HCT116 (cell line): ENCODE results near the gene RAET1E.
"Not testable (repeated sequence)": the region's sequence is repeated elsewhere in the genome, so short reads cannot be mapped to it uniquely, and the experiment has no call there.

Experiments
- EZH2 ChIP-seq: fragments of 200-600 bp; sonication (generic); IDR thresholded peaks from 2 replicates; pipeline ENCODE4 v1.6.1; 2017; ENCODE audit warnings: antibody characterized with exemption, mixed run types
- POLR2A ChIP-seq: IDR thresholded peaks from 2 replicates; pipeline ENCODE4 v1.7.0; 2011; ENCODE audit warnings: borderline replicate concordance; ENCODE audit not compliant: insufficient read depth, insufficient read length; ENCODE audit errors: extremely low read depth
- RAD21 ChIP-seq: IDR thresholded peaks from 2 replicates; pipeline ENCODE4 v1.6.1; 2012; ENCODE audit warnings: low read depth, mild to moderate bottlenecking
- SIN3A ChIP-seq: IDR thresholded peaks from 2 replicates; pipeline ENCODE4 v1.6.1; 2012; ENCODE audit warnings: low read depth
- SP1 ChIP-seq: IDR thresholded peaks from 2 replicates; pipeline ENCODE4 v1.6.1; 2012; ENCODE audit warnings: low read depth
- ZFX ChIP-seq: fragments of 450-650 bp; IDR thresholded peaks from 2 replicates; pipeline ENCODE4 v1.6.1; 2017
- TF ChIP-seq, protein P1 (sequence below), 3 experiments: fragments of 200-600 bp in 1 of 3; sonication (generic) in 1 of 3; IDR thresholded peaks in 2 of 3; conservative IDR thresholded peaks in 1 of 3; 2 replicates each; pipeline ENCODE4 v1.5.1; 2012 to 2017; ENCODE audit warnings: low read depth in 2 of 3, low read length in 2 of 3, antibody characterized with exemption in 1 of 3, borderline replicate concordance in 1 of 3, control low read depth in 1 of 3, mild to moderate bottlenecking in 1 of 3, mixed read lengths in 1 of 3, mixed run types in 1 of 3, moderate library complexity in 1 of 3; ENCODE audit not compliant: insufficient read depth in 1 of 3

DNA sequence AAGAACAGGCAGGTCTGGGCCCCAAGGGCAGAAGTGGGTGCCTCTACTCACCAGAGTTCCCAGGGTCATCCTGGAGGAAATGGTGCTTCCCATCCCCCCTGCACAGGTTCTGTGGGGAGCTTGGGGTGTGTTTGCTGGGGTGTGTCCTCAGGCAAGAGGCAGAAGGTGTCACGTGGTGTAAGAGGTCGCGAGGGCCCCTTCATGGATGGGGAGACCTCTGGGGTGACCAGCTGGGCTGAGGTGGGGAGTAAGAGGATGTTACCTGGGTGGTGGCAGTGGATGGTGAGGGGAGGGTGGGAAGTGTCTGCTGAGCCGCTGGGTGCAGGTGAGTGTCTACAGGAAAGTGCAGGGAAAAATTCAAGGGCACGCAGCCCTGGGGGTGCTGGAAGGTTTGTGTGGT is 24.2 kb upstream of the RAET1E start:
- TF ChIP-seq RAD21, SIN3A, POLR2A, SP1, EZH2, ZFX: not testable (repeated sequence)
- TF ChIP-seq, protein P1, sequence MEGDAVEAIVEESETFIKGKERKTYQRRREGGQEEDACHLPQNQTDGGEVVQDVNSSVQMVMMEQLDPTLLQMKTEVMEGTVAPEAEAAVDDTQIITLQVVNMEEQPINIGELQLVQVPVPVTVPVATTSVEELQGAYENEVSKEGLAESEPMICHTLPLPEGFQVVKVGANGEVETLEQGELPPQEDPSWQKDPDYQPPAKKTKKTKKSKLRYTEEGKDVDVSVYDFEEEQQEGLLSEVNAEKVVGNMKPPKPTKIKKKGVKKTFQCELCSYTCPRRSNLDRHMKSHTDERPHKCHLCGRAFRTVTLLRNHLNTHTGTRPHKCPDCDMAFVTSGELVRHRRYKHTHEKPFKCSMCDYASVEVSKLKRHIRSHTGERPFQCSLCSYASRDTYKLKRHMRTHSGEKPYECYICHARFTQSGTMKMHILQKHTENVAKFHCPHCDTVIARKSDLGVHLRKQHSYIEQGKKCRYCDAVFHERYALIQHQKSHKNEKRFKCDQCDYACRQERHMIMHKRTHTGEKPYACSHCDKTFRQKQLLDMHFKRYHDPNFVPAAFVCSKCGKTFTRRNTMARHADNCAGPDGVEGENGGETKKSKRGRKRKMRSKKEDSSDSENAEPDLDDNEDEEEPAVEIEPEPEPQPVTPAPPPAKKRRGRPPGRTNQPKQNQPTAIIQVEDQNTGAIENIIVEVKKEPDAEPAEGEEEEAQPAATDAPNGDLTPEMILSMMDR (IDR thresholded peaks at IDR 0.05 in 2 of 3, conservative IDR thresholded peaks at IDR 0.05 in 1 of 3; ENCODE audit: borderline replicate concordance in 1 of 3, insufficient read depth in 1 of 3, low read depth in 2 of 3, low read length in 2 of 3) = not testable (repeated sequence)
